IMR-90 (cell line): Measurements from ENCODE around the gene SF3A1. TPM values are rescaled to one million over a fixed set of nuclear protein-coding genes. Genes with fewer than 3 reads are reported as not detected.

Source experiments
- ATAC-seq: fragments of 200-7000 bp; cut with Tn5 transposase; 2 replicates; pipeline ENCODE4 v1.9.1; 2020; ENCODE audit warnings: low read depth, mild to moderate bottlenecking, moderate library complexity
- BruUV-seq: library from RNA; stranded (reverse); fragments of 400-500 nt; replicated peaks from 2 replicates; lab custom pipeline; 2021; lab: Mats Ljungman, UMichigan
- CTCF ChIA-PET: fragments of 300-600 bp; formaldehyde crosslinking; extraction: SDS; loops from one replicate; lab custom pipeline; 2021; ENCODE audit warnings: antibody characterized with exemption; lab: Yijun Ruan, JAX
- POLR2A ChIA-PET: fragments of 300-600 bp; sonication (Branson Sonifier 250); formaldehyde crosslinking; loops from one replicate; lab custom pipeline; 2022; ENCODE audit warnings: antibody characterized with exemption; ENCODE audit not compliant: unreplicated experiment; lab: Charles Lee
- DNase-seq: peaks from one replicate; pipeline ENCODE4 v3.0.0; 2013
- H2AFZ ChIP-seq: replicated peaks from 2 replicates; pipeline ENCODE3; 2013; ENCODE audit warnings: low read length, mild to moderate bottlenecking; ENCODE audit not compliant: poor library complexity
- H2AK5ac ChIP-seq: 2 replicates; pipeline ENCODE4 v1.6.1; 2013; ENCODE audit warnings: low read depth, low read length, inconsistent platforms
- H2AK9ac ChIP-seq: replicated peaks from 2 replicates; pipeline ENCODE3; 2013; ENCODE audit warnings: mild to moderate bottlenecking, low read depth, low read length, moderate library complexity; ENCODE audit not compliant: poor library complexity
- H2BK120ac ChIP-seq: 2 replicates; pipeline ENCODE4 v1.6.1; 2013; ENCODE audit warnings: low read depth, low read length, inconsistent platforms
- H2BK15ac ChIP-seq: 3 replicates; pipeline ENCODE4 v1.6.1; 2013; ENCODE audit warnings: low read depth, low read length, inconsistent platforms
- H2BK20ac ChIP-seq: 2 replicates; pipeline ENCODE4 v1.6.1; 2013; ENCODE audit warnings: low read depth, mild to moderate bottlenecking, inconsistent platforms, low read length, moderate library complexity
- H2BK5ac ChIP-seq: 2 replicates; pipeline ENCODE4 v1.6.1; 2013; ENCODE audit warnings: mild to moderate bottlenecking, low read depth, low read length, inconsistent platforms; ENCODE audit not compliant: poor library complexity, severe bottlenecking
- H3K14ac ChIP-seq: replicated peaks from 2 replicates; pipeline ENCODE4 v1.6.1; 2013; ENCODE audit warnings: low read depth, low read length, inconsistent platforms
- H3K18ac ChIP-seq: 2 replicates; pipeline ENCODE4 v1.6.1; 2013; ENCODE audit warnings: low read depth, low read length, control low read depth
- H3K23ac ChIP-seq: 2 replicates; pipeline ENCODE4 v1.6.1; 2013; ENCODE audit warnings: low read depth, low read length, inconsistent platforms
- H3K27ac ChIP-seq: 2 replicates; pipeline ENCODE4 v1.5.1; 2013; ENCODE audit warnings: mild to moderate bottlenecking, control low read depth, low read length; ENCODE audit not compliant: insufficient read depth
- H3K27me3 ChIP-seq: 2 replicates; pipeline ENCODE4 v1.6.1; 2013; ENCODE audit warnings: low read length; ENCODE audit not compliant: control insufficient read depth, insufficient read depth
- H3K36me3 ChIP-seq: 2 replicates; pipeline ENCODE4 v1.6.1; 2013; ENCODE audit warnings: low read length, mixed read lengths; ENCODE audit not compliant: control insufficient read depth, insufficient read depth
- H3K4ac ChIP-seq: 2 replicates; pipeline ENCODE4 v1.6.1; 2013; ENCODE audit warnings: low read depth, low read length, inconsistent platforms
- H3K4me1 ChIP-seq: 2 replicates; pipeline ENCODE4 v1.6.1; 2013; ENCODE audit warnings: low read length, mixed read lengths; ENCODE audit not compliant: control insufficient read depth, insufficient read depth
- H3K4me2 ChIP-seq: 2 replicates; pipeline ENCODE4 v1.6.1; 2013; ENCODE audit warnings: low read depth, mild to moderate bottlenecking, control low read depth, low read length, moderate library complexity
- H3K4me3 ChIP-seq: 2 replicates; pipeline ENCODE4 v1.5.1; 2013; ENCODE audit warnings: low read depth, mild to moderate bottlenecking, control low read depth, low read length, moderate library complexity; ENCODE audit not compliant: insufficient read depth
- H3K56ac ChIP-seq: 2 replicates; pipeline ENCODE4 v1.6.1; 2013; ENCODE audit warnings: low read length, inconsistent platforms; ENCODE audit not compliant: insufficient read depth; ENCODE audit errors: extremely low read depth
- H3K79me1 ChIP-seq, 2 experiments: 2 replicates each; pipeline ENCODE4 v1.6.1; 2013; ENCODE audit warnings: low read length in 2 of 2, inconsistent platforms in 1 of 2, low read depth in 1 of 2
- H3K9ac ChIP-seq: 2 replicates; pipeline ENCODE4 v1.6.1; 2013; ENCODE audit warnings: low read depth, low read length, control low read depth
- H3K9me1 ChIP-seq: 2 replicates; pipeline ENCODE4 v1.6.1; 2013; ENCODE audit warnings: low read length, inconsistent platforms; ENCODE audit not compliant: insufficient read depth
- H3K9me3 ChIP-seq: 2 replicates; pipeline ENCODE4 v1.6.1; 2013; ENCODE audit warnings: low read length; ENCODE audit not compliant: control insufficient read depth, insufficient read depth
- H4K20me1 ChIP-seq: 2 replicates; pipeline ENCODE4 v1.6.1; 2013; ENCODE audit warnings: low read length, inconsistent platforms; ENCODE audit not compliant: insufficient read depth
- H4K5ac ChIP-seq: 2 replicates; pipeline ENCODE4 v1.6.1; 2013; ENCODE audit warnings: mild to moderate bottlenecking, low read depth, low read length, control low read depth
- H4K8ac ChIP-seq, 2 experiments: 2 replicates each; pipeline ENCODE4 v1.6.1; 2013; ENCODE audit warnings: low read depth in 2 of 2, low read length in 2 of 2, control low read depth in 1 of 2, inconsistent platforms in 1 of 2
- H4K91ac ChIP-seq: 2 replicates; pipeline ENCODE4 v1.6.1; 2013; ENCODE audit warnings: low read depth, low read length, inconsistent platforms; ENCODE audit not compliant: insufficient read depth
- BHLHE40 ChIP-seq: fragments of 150-350 bp; IDR thresholded peaks from 2 replicates; pipeline ENCODE4 v1.6.1; 2016; ENCODE audit warnings: mild to moderate bottlenecking, low read depth, low read length
- CEBPB ChIP-seq: IDR thresholded peaks from 2 replicates; pipeline ENCODE4 v1.6.1; 2012; ENCODE audit warnings: low read depth, low read length, improper control_type of control experiment
- CHD1 ChIP-seq: IDR thresholded peaks from 2 replicates; pipeline ENCODE4 v1.6.1; 2012; ENCODE audit warnings: low read depth, low read length, improper control_type of control experiment
- FOS ChIP-seq: fragments of 150-350 bp; IDR thresholded peaks from 2 replicates; pipeline ENCODE4 v1.6.1; 2016; ENCODE audit warnings: low read depth, low read length
- MAFK ChIP-seq: IDR thresholded peaks from 2 replicates; pipeline ENCODE4 v1.6.1; 2012; ENCODE audit warnings: low read depth, low read length, improper control_type of control experiment
- MAZ ChIP-seq: IDR thresholded peaks from 2 replicates; pipeline ENCODE4 v1.6.1; 2012; ENCODE audit warnings: low read depth, mild to moderate bottlenecking, low read length, improper control_type of control experiment, moderate library complexity, borderline replicate concordance
- MXI1 ChIP-seq: IDR thresholded peaks from 2 replicates; pipeline ENCODE4 v1.6.1; 2012; ENCODE audit warnings: low read depth, mild to moderate bottlenecking, low read length, moderate library complexity, borderline replicate concordance
- NFE2L2 ChIP-seq: fragments of 150-350 bp; IDR thresholded peaks from 2 replicates; pipeline ENCODE4 v1.6.1; 2016; ENCODE audit warnings: low read depth, mild to moderate bottlenecking, low read length
- POLR2A ChIP-seq: IDR thresholded peaks from 2 replicates; pipeline ENCODE4 v1.6.1; 2012; ENCODE audit warnings: mild to moderate bottlenecking, low read depth, low read length
- RAD21 ChIP-seq: IDR thresholded peaks from 2 replicates; pipeline ENCODE4 v1.6.1; 2012; ENCODE audit warnings: low read length, improper control_type of control experiment
- RCOR1 ChIP-seq: IDR thresholded peaks from 2 replicates; pipeline ENCODE4 v1.6.1; 2012; ENCODE audit warnings: mild to moderate bottlenecking, low read length, improper control_type of control experiment; ENCODE audit not compliant: insufficient replicate concordance
- RFX5 ChIP-seq: IDR thresholded peaks from 2 replicates; pipeline ENCODE4 v1.8.0; 2012; ENCODE audit warnings: low read depth, mild to moderate bottlenecking, low read length, moderate library complexity
- SMC3 ChIP-seq: fragments of 150-350 bp; IDR thresholded peaks from 2 replicates; pipeline ENCODE4 v1.6.1; 2016; ENCODE audit warnings: low read depth, mild to moderate bottlenecking, antibody characterized with exemption, low read length, moderate library complexity
- WGBS, 2 experiments: methylation state at CpG; one replicate each; pipeline versions ENCODE4 v1.1.5 to v1.1.7; 2013; ENCODE audit warnings: missing lambda C conversion rate in 2 of 2; ENCODE audit not compliant: insufficient read length in 1 of 2; ENCODE audit errors: extremely low coverage in 2 of 2; 5-methylcytosine and 5-hydroxymethylcytosine counted together
- dilution Hi-C: fragments of 300-500 bp; cut with HindIII; formaldehyde crosslinking; loops from one replicate; pipeline ENCODE4 v1.14.3; 2018; ENCODE audit warnings: low sequenced_read_pairs; ENCODE audit not compliant: unreplicated experiment
- in situ Hi-C: fragments of 300-500 bp; cut with MboI; formaldehyde crosslinking; loops from 3 replicates; pipeline ENCODE4 v1.14.3; 2019; ENCODE audit warnings: low sequenced_read_pairs, inconsistent platforms, mixed read lengths
- intact Hi-C: fragments of 100-400 bp; cut with micrococcal nuclease; formaldehyde crosslinking; loops from 2 replicates; pipeline ENCODE4 v1.10.0; 2022
- polyA plus RNA-seq, 3 experiments: library from polyadenylated mRNA; depleted of rRNA; stranded (reverse); fragments of >200 nt; gene quantifications; 2 replicates each; pipeline ENCODE4 v1.2.3, GENCODE V29; 2012; ENCODE audit warnings: low replicate concordance in 1 of 3
- total RNA-seq: library from RNA; depleted of rRNA; stranded (reverse); fragments of >200 nt; gene quantifications from 2 replicates; pipeline ENCODE4 v1.2.3, GENCODE V29; 2012
- TF ChIP-seq, protein P1 (sequence below): fragments of 150-350 bp; IDR thresholded peaks from 2 replicates; pipeline ENCODE4 v1.6.1; 2017; ENCODE audit warnings: mild to moderate bottlenecking, antibody characterized with exemption, low read length, low read depth
- TF ChIP-seq, protein P2 (sequence below): fragments of 150-350 bp; IDR thresholded peaks from 2 replicates; pipeline ENCODE4 v1.6.1; 2016; ENCODE audit warnings: low read depth, mild to moderate bottlenecking, low read length, moderate library complexity, borderline replicate concordance
- TF ChIP-seq, protein P3 (sequence below): conservative IDR thresholded peaks from 2 replicates; pipeline ENCODE4 v1.5.1; 2012; ENCODE audit warnings: mild to moderate bottlenecking, low read depth, low read length, improper control_type of control experiment

SF3A1 gene
- total and polyA plus RNA-seq, 2 of the 4 experiments (the other 2 are of a cell fraction) = 36.9 to 67.2 TPM

DNA sequence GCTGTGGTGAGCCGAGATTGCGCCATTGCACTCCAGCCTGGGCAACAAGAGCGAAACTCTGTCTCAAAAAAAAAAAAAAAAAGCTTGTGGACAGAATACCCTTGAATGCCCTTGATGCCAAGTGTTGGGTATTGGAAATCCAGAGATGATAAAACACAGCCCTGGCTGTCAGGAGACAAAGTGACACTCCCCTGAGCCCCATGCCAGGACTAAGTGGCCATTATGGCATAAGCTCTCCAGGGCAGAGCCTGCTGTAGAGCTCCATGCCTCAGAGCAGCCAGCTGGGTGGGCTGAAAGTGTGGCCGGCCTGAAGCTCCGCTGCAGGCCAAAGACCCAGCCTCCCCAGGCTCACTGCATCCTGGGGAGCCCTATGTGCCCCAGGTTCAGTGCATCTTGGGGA lies 25.6 kb upstream of the SF3A1 start:
- POLR2A ChIA-PET = interaction anchor here (1.0 kb wide), 1 partner anchor 13 kb away, joined by 3 read pairs; no protein-coding TSS in a partner anchor
- H3K18ac ChIP-seq = no peak overlapping the region
- no peak overlapping the region for H4K5ac ChIP-seq
- no peak overlapping the region for H4K91ac ChIP-seq
- intact Hi-C loops = no loop called here
- H4K8ac ChIP-seq = no peak overlapping the region
- peaks cover 11 to 13% of the 10 kb centered on the region in 2 experiments for H3K79me1 ChIP-seq
- H3K4me2 ChIP-seq = no peak overlapping the region
- H3K9me3 ChIP-seq = no peaks in the 10 kb centered on the region
- H4K20me1 ChIP-seq = no peaks in the 10 kb centered on the region
- H3K36me3 ChIP-seq = peaks cover 52% of the 10 kb centered on the region
- DNase-seq (no peak), ATAC-seq (no peak)
- peaks cover 7% of the 10 kb centered on the region for H3K4me1 ChIP-seq
- no peak for TF ChIP-seq CHD1
- TF ChIP-seq RFX5 = no peak
- TF ChIP-seq, protein P1, sequence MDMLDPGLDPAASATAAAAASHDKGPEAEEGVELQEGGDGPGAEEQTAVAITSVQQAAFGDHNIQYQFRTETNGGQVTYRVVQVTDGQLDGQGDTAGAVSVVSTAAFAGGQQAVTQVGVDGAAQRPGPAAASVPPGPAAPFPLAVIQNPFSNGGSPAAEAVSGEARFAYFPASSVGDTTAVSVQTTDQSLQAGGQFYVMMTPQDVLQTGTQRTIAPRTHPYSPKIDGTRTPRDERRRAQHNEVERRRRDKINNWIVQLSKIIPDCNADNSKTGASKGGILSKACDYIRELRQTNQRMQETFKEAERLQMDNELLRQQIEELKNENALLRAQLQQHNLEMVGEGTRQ = no peak
- no peak for TF ChIP-seq MAZ
- TF ChIP-seq, protein P2, sequence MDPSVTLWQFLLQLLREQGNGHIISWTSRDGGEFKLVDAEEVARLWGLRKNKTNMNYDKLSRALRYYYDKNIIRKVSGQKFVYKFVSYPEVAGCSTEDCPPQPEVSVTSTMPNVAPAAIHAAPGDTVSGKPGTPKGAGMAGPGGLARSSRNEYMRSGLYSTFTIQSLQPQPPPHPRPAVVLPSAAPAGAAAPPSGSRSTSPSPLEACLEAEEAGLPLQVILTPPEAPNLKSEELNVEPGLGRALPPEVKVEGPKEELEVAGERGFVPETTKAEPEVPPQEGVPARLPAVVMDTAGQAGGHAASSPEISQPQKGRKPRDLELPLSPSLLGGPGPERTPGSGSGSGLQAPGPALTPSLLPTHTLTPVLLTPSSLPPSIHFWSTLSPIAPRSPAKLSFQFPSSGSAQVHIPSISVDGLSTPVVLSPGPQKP = no peak
- TF ChIP-seq RAD21 = no peak
- TF ChIP-seq MAFK = no peak
- TF ChIP-seq SMC3 = no peak
- TF ChIP-seq, protein P3, sequence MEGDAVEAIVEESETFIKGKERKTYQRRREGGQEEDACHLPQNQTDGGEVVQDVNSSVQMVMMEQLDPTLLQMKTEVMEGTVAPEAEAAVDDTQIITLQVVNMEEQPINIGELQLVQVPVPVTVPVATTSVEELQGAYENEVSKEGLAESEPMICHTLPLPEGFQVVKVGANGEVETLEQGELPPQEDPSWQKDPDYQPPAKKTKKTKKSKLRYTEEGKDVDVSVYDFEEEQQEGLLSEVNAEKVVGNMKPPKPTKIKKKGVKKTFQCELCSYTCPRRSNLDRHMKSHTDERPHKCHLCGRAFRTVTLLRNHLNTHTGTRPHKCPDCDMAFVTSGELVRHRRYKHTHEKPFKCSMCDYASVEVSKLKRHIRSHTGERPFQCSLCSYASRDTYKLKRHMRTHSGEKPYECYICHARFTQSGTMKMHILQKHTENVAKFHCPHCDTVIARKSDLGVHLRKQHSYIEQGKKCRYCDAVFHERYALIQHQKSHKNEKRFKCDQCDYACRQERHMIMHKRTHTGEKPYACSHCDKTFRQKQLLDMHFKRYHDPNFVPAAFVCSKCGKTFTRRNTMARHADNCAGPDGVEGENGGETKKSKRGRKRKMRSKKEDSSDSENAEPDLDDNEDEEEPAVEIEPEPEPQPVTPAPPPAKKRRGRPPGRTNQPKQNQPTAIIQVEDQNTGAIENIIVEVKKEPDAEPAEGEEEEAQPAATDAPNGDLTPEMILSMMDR = no peak
- TF ChIP-seq FOS = no peak
- TF ChIP-seq POLR2A = no peak
- TF ChIP-seq NFE2L2 = no peak
- no peak for TF ChIP-seq CEBPB
- no peak for TF ChIP-seq MXI1
- TF ChIP-seq BHLHE40 = no peak
- TF ChIP-seq RCOR1 = no peak
- no TSS peak for BruUV-seq
- H3K4me3 ChIP-seq = no peak overlapping the region
- no peaks in the 10 kb centered on the region for H3K27me3 ChIP-seq
- H2BK15ac ChIP-seq = no peak overlapping the region
- no peak overlapping the region for H3K9ac ChIP-seq
- H2AK5ac ChIP-seq = no peak overlapping the region
- H2AK9ac ChIP-seq = peak overlapping the region; percentile 28
- H3K9me1 ChIP-seq = peaks cover 3% of the 10 kb centered on the region; the same call in 1 of the 2 replicates
- CTCF ChIA-PET = no interaction called here
- no peak overlapping the region for H3K56ac ChIP-seq
- WGBS, 2 experiments = no CpG with 5 or more reads among the region's 5 CpGs
- H3K27ac ChIP-seq = no peak overlapping the region
- H2BK20ac ChIP-seq = no peak overlapping the region
- H2BK5ac ChIP-seq = no peak overlapping the region
- no peak overlapping the region for H3K23ac ChIP-seq
- in situ Hi-C loops = no loop called here
- no peak overlapping the region for H2BK120ac ChIP-seq
- H3K4ac ChIP-seq = no peak overlapping the region
- H2AFZ ChIP-seq = no peak overlapping the region
- dilution Hi-C loops = no loop called here
- H3K14ac ChIP-seq = no peak overlapping the region
